K562 (cell line): ENCODE results near the gene NOSTRIN. TPM values are rescaled to one million over a fixed set of nuclear protein-coding genes. Genes with fewer than 3 reads are reported as not detected.

Source experiments
- ATAC-seq: fragments of 200-7000 bp; cut with Tn5 transposase; 3 replicates; pipeline ENCODE4 v1.9.1; 2020; ENCODE audit warnings: moderate library complexity
- BruUV-seq: library from RNA; stranded (reverse); fragments of 400-500 nt; replicated peaks from 2 replicates; lab custom pipeline; 2021; lab: Mats Ljungman, UMichigan
- CTCF ChIA-PET: fragments of 300-600 bp; formaldehyde crosslinking; extraction: SDS; loops from one replicate; lab custom pipeline; 2021; ENCODE audit warnings: low intra/inter-chr PET ratio; lab: Yijun Ruan, JAX
- POLR2A ChIA-PET: fragments of 300-600, 350-650 bp; sonication (Branson Sonifier 250); formaldehyde crosslinking; extraction: SDS; loops from one replicate; lab custom pipeline; 2021; ENCODE audit warnings: antibody characterized with exemption, inconsistent platforms; lab: Yijun Ruan, JAX
- DNase-seq, 4 experiments: peaks; one replicate each; pipeline versions ENCODE4 v3.0.0 to v3.0.0-alpha.2; 2011 to 2018; ENCODE audit warnings: low spot score in 3 of 4, mixed read lengths in 3 of 4; ENCODE audit errors: extremely low read depth in 1 of 4
- FAIRE-seq: peaks from 2 replicates; lab custom pipeline; 2011; peaks lifted over from hg19 to GRCh38; lab: Jason Lieb, UNC
- H2AFZ ChIP-seq: 2 replicates; pipeline ENCODE4 v1.6.0; 2011; ENCODE audit warnings: low read depth, low read length, control low read depth, inconsistent platforms
- H3K27ac ChIP-seq: fragments of 200-600 bp; 3 replicates; pipeline ENCODE4 v1.8.0; 2011; ENCODE audit warnings: low read depth, mild to moderate bottlenecking, control low read depth, inconsistent platforms, low read length, moderate library complexity, mixed read lengths; ENCODE audit errors: extremely low read depth
- H3K27me3 ChIP-seq, 2 experiments: fragments of 300-600 bp in 1 of 2; 2 replicates in 1 of 2; 3 replicates in 1 of 2; pipeline versions ENCODE4 v1.6.0 to v1.8.0; 2011; ENCODE audit warnings: inconsistent platforms in 2 of 2, low read length in 2 of 2, mild to moderate bottlenecking in 1 of 2, mixed read lengths in 1 of 2, moderate library complexity in 1 of 2; ENCODE audit not compliant: control insufficient read depth in 2 of 2, insufficient read depth in 2 of 2
- H3K36me3 ChIP-seq: fragments of 300-600 bp; 3 replicates; pipeline ENCODE4 v1.8.0; 2011; ENCODE audit warnings: mild to moderate bottlenecking, low read length, inconsistent platforms; ENCODE audit not compliant: control insufficient read depth, insufficient read depth
- H3K4me1 ChIP-seq, 2 experiments: fragments of 200-600 bp in 1 of 2; replicated peaks in 1 of 2; 2 replicates in 1 of 2; 3 replicates in 1 of 2; pipeline versions ENCODE4 v1.5.1 to v1.8.0; 2011; ENCODE audit warnings: inconsistent platforms in 2 of 2, low read length in 2 of 2, mild to moderate bottlenecking in 1 of 2, mixed read lengths in 1 of 2, moderate library complexity in 1 of 2; ENCODE audit not compliant: control insufficient read depth in 2 of 2, insufficient read depth in 2 of 2
- H3K4me2 ChIP-seq: 2 replicates; pipeline ENCODE4 v1.6.1; 2011; ENCODE audit warnings: low read length, control low read depth, inconsistent platforms, mixed read lengths; ENCODE audit not compliant: insufficient read depth
- H3K4me3 ChIP-seq: fragments of 200-600 bp; sonication (generic), shearing (Covaris generic); 2 replicates; pipeline ENCODE4 v1.5.1; 2016; ENCODE audit warnings: control low read depth, inconsistent platforms
- H3K79me2 ChIP-seq: fragments of 200-600 bp; 3 replicates; pipeline ENCODE4 v1.8.0; 2011; ENCODE audit warnings: low read length, inconsistent platforms; ENCODE audit not compliant: control insufficient read depth, insufficient read depth
- H3K9ac ChIP-seq, 2 experiments: 2 replicates each; pipeline versions ENCODE4 v1.6.0 to v1.6.1; 2011; ENCODE audit warnings: low read depth in 2 of 2, low read length in 2 of 2, control low read depth in 1 of 2, inconsistent platforms in 1 of 2, mild to moderate bottlenecking in 1 of 2, mixed read lengths in 1 of 2; ENCODE audit not compliant: insufficient read depth in 1 of 2
- H3K9me1 ChIP-seq: one replicate; pipeline ENCODE4 v1.6.0; 2011; ENCODE audit warnings: inconsistent platforms, mild to moderate bottlenecking, low read length, moderate library complexity; ENCODE audit not compliant: control insufficient read depth, insufficient read depth
- H3K9me3 ChIP-seq: replicated peaks from 2 replicates; pipeline ENCODE4 v1.5.1; 2011; ENCODE audit warnings: low read depth, low read length, inconsistent platforms; ENCODE audit not compliant: control insufficient read depth, insufficient read depth
- H4K20me1 ChIP-seq: replicated peaks from 2 replicates; pipeline ENCODE4 v1.6.1; 2011; ENCODE audit warnings: low read length, inconsistent platforms, mixed read lengths; ENCODE audit not compliant: control insufficient read depth, insufficient read depth
- FOXJ3 ChIP-seq: sonication (generic); formaldehyde crosslinking; IDR thresholded peaks from 2 replicates; pipeline ENCODE4 v1.4.0; 2020; ENCODE audit warnings: mild to moderate bottlenecking, missing genetic modification reagents
- HNRNPL ChIP-seq: fragments of 200-400 bp; formaldehyde crosslinking; IDR thresholded peaks from 2 replicates; pipeline ENCODE4 v1.6.1; 2017; ENCODE audit warnings: low read depth, mild to moderate bottlenecking, low read length
- KLF1 ChIP-seq: fragments of 450-650 bp; IDR thresholded peaks from 2 replicates; pipeline ENCODE4 v1.6.1; 2016; ENCODE audit warnings: missing genetic modification characterization, missing compliant biosample characterization
- MAFK ChIP-seq: IDR thresholded peaks from 2 replicates; pipeline ENCODE4 v1.6.1; 2011; ENCODE audit warnings: low read length, improper control_type of control experiment
- ZNF274 ChIP-seq: IDR thresholded peaks from 2 replicates; pipeline ENCODE4 v1.6.1; 2011; ENCODE audit warnings: low read depth, mild to moderate bottlenecking, low read length, moderate library complexity, borderline replicate concordance
- WGBS: fragments of 100-300 bp; shearing (Covaris generic); methylation state at CpG from one replicate; pipeline ENCODE4 v1.1.6; 2016; ENCODE audit warnings: low coverage, mixed read lengths; ENCODE audit not compliant: insufficient coverage; ENCODE audit errors: missing lambda C conversion rate; 5-methylcytosine and 5-hydroxymethylcytosine counted together
- in situ Hi-C: fragments of 300-500 bp; cut with MboI; formaldehyde crosslinking; loops from 4 replicates; pipeline ENCODE4 v1.15.0; 2018; ENCODE audit warnings: inconsistent platforms, mixed read lengths
- intact Hi-C: fragments of 100-400 bp; cut with micrococcal nuclease; formaldehyde crosslinking; loops from 2 replicates; pipeline ENCODE4 v1.14.2; 2022
- polyA plus RNA-seq, 8 experiments: library from polyadenylated mRNA; depleted of rRNA in 4 of 8; stranded (reverse) in 5 of 8; unstranded in 3 of 8; fragments of >200 nt; fragmentation: Nextera tagmentation in 2 of 8; fragmentation: Illumina TruSeq in 1 of 8; extraction: Ambion mirVana in 2 of 8; extraction: Trizol in 1 of 8; gene quantifications; 2 replicates each; pipeline versions ENCODE4 v1.2.1 to v1.2.3, GENCODE V29; 2011 to 2014; ENCODE audit warnings: inconsistent platforms in 1 of 8, missing spikeins in 1 of 8
- total RNA-seq, 7 experiments: library from RNA; depleted of rRNA in 6 of 7; stranded (reverse); fragments of >200 nt in 6 of 7; fragmentation: Illumina TruSeq in 2 of 7; extraction: Trizol in 2 of 7; gene quantifications; 2 replicates each; pipeline versions ENCODE4 v1.2.1 to v1.2.3, GENCODE V29; 2011 to 2021; ENCODE audit warnings: low replicate concordance in 1 of 7
- TF ChIP-seq, protein P1 (sequence below): IDR thresholded peaks from 2 replicates; pipeline ENCODE4 v1.6.1; 2011; ENCODE audit not compliant: insufficient read length; ENCODE audit errors: extremely low read depth
- TF ChIP-seq, protein P2 (sequence below): fragments of 250-450 bp; sonication (Bioruptor Pico); IDR thresholded peaks from 2 replicates; pipeline ENCODE4 v1.5.0; 2022; ENCODE audit warnings: mild to moderate bottlenecking

Gene NOSTRIN
- total and polyA plus RNA-seq, 9 of the 15 experiments (the other 6 are each of a cell fraction or from before 2014, with no cell fraction given): 26.7 to 82.9 (median 56.3) TPM

DNA sequence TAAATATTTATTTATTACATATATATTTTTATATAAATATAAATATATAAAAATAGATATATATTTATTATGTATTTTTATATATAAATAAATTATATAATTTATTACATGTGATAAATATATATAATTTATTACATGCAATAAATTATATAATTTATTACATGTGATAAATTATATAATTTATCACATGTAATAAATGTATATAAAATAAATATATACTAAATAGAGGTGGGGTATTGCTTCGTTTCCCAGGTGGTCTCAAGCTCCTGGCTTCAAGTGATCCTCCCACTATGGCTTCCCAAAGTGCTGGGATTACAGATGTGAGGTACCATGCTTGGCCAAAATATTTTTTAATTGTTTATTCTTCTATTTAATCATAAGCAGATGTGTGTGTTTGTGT, 95.0 kb downstream of the NOSTRIN start:
- no peaks in the 10 kb centered on the region for H3K36me3 ChIP-seq
- DNase-seq: no peak
- BruUV-seq: no TSS peak
- ChIA-PET POLR2A (no interaction called here), CTCF (no interaction called here)
- in situ Hi-C loops (no loop called here), intact Hi-C loops (no loop called here)
- H3K4me2 ChIP-seq: no peak overlapping the region
- H3K9ac ChIP-seq: no peak overlapping the region
- H3K27ac ChIP-seq: no peak overlapping the region
- H3K79me2 ChIP-seq: no peaks in the 10 kb centered on the region
- TF ChIP-seq KLF1 (tag) (no peak), FOXJ3 (CRISPR knock-in tag) (no peak), MAFK (no peak), ZNF274 (peak; percentile 60; the same call in 1 of the 2 replicates), HNRNPL (no peak)
- TF ChIP-seq, protein P1, sequence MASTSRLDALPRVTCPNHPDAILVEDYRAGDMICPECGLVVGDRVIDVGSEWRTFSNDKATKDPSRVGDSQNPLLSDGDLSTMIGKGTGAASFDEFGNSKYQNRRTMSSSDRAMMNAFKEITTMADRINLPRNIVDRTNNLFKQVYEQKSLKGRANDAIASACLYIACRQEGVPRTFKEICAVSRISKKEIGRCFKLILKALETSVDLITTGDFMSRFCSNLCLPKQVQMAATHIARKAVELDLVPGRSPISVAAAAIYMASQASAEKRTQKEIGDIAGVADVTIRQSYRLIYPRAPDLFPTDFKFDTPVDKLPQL: no peak
- TF ChIP-seq, protein P2, sequence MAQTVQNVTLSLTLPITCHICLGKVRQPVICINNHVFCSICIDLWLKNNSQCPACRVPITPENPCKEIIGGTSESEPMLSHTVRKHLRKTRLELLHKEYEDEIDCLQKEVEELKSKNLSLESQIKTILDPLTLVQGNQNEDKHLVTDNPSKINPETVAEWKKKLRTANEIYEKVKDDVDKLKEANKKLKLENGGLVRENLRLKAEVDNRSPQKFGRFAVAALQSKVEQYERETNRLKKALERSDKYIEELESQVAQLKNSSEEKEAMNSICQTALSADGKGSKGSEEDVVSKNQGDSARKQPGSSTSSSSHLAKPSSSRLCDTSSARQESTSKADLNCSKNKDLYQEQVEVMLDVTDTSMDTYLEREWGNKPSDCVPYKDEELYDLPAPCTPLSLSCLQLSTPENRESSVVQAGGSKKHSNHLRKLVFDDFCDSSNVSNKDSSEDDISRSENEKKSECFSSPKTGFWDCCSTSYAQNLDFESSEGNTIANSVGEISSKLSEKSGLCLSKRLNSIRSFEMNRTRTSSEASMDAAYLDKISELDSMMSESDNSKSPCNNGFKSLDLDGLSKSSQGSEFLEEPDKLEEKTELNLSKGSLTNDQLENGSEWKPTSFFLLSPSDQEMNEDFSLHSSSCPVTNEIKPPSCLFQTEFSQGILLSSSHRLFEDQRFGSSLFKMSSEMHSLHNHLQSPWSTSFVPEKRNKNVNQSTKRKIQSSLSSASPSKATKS (CRISPR knock-in tag): no peak
- H3K4me3 ChIP-seq: no peak overlapping the region
- no peaks in the 10 kb centered on the region for H3K9me1 ChIP-seq
- WGBS: 17% methylated on average over 1 of the region's 1 CpG
- no peaks in the 10 kb centered on the region for H3K27me3 ChIP-seq
- no peak for ATAC-seq
- peaks cover 0 to 6% of the 10 kb centered on the region in 2 experiments; a peak in 2 of 5 replicates for H3K4me1 ChIP-seq
- no peaks in the 10 kb centered on the region for H4K20me1 ChIP-seq
- FAIRE-seq: no peak
- no peak overlapping the region for H2AFZ ChIP-seq
- H3K9me3 ChIP-seq: no peaks in the 10 kb centered on the region
